Neuron (in vitro differentiated cells): ENCODE results near the gene PIAS1.
A peak's percentile ranks its signal among the peaks of the same experiment; 100 is the strongest.
"Not testable (repeated sequence)": the region's sequence is repeated elsewhere in the genome, so short reads cannot be mapped to it uniquely, and the experiment has no call there.

Source experiments
- H2AFZ ChIP-seq: one replicate; pipeline ENCODE4 v1.6.1; 2013; ENCODE audit warnings: low read depth, mild to moderate bottlenecking, inconsistent platforms, low read length, moderate library complexity
- H3K27me3 ChIP-seq: one replicate; pipeline ENCODE4 v1.6.1; 2013; ENCODE audit warnings: low read length; ENCODE audit not compliant: insufficient read depth
- H3K36me3 ChIP-seq: one replicate; pipeline ENCODE4 v1.6.1; 2013; ENCODE audit warnings: low read length; ENCODE audit not compliant: insufficient read depth
- H3K4me1 ChIP-seq: one replicate; pipeline ENCODE4 v1.6.1; 2013; ENCODE audit warnings: low read length; ENCODE audit not compliant: insufficient read depth
- H3K4me3 ChIP-seq: 2 replicates; pipeline ENCODE4 v1.5.1; 2013; ENCODE audit warnings: mild to moderate bottlenecking, low read length, moderate library complexity
- H3K9me3 ChIP-seq: one replicate; pipeline ENCODE4 v1.6.1; 2013; ENCODE audit warnings: low read length

Gene PIAS1

GRCh38 chr15:68045289-68046265, 8.5 kb upstream of the PIAS1 start:
- H3K36me3 ChIP-seq = no peaks in the 10 kb centered on the region
- no peaks in the 10 kb centered on the region for H3K4me1 ChIP-seq
- no peak overlapping the region for H3K4me3 ChIP-seq
- no peaks in the 10 kb centered on the region for H3K9me3 ChIP-seq
- H2AFZ ChIP-seq = no peak overlapping the region
- no peaks in the 10 kb centered on the region for H3K27me3 ChIP-seq

GRCh38 chr15:68047826-68048225, 6.3 kb upstream of the PIAS1 start:
- Histone ChIP-seq H3K4me3 (no peak overlapping the region), H2AFZ (no peak overlapping the region), H3K27me3 (no peaks in the 10 kb centered on the region), H3K36me3 (no peaks in the 10 kb centered on the region), H3K4me1 (no peaks in the 10 kb centered on the region), H3K9me3 (no peaks in the 10 kb centered on the region)

GRCh38 chr15:68051109-68051508, 3.0 kb upstream of the PIAS1 start:
- Histone ChIP-seq H3K4me1 (peaks cover 4% of the 10 kb centered on the region), H3K4me3 (no peak overlapping the region), H3K27me3 (no peaks in the 10 kb centered on the region), H3K9me3 (no peaks in the 10 kb centered on the region), H2AFZ (no peak overlapping the region), H3K36me3 (no peaks in the 10 kb centered on the region)

- no peaks in the 10 kb centered on the region for H3K9me3 ChIP-seq
- no peaks in the 10 kb centered on the region for H3K27me3 ChIP-seq
- no peaks in the 10 kb centered on the region for H3K36me3 ChIP-seq
- no peak overlapping the region for H3K4me3 ChIP-seq
- H3K4me1 ChIP-seq = peaks cover 12% of the 10 kb centered on the region
- H2AFZ ChIP-seq = no peak overlapping the region
Observed at GRCh38 chr15:68051907-68052306, 2.2 kb upstream of the PIAS1 start.

GRCh38 chr15:68052431-68052830, 1.7 kb upstream of the PIAS1 start:
- Histone ChIP-seq H3K36me3 (no peaks in the 10 kb centered on the region), H3K27me3 (no peaks in the 10 kb centered on the region), H2AFZ (no peak overlapping the region), H3K9me3 (no peaks in the 10 kb centered on the region), H3K4me3 (no peak overlapping the region), H3K4me1 (peaks cover 17% of the 10 kb centered on the region)

GRCh38 chr15:68053001-68053400, 1.1 kb upstream of the PIAS1 start:
- Histone ChIP-seq H3K4me3 (no peak overlapping the region), H3K4me1 (peaks cover 23% of the 10 kb centered on the region), H3K9me3 (no peaks in the 10 kb centered on the region), H3K36me3 (no peaks in the 10 kb centered on the region), H2AFZ (no peak overlapping the region), H3K27me3 (no peaks in the 10 kb centered on the region)

GRCh38 chr15:68054628-68055223, 611 bp downstream of the PIAS1 start:
- no peak overlapping the region for H2AFZ ChIP-seq
- no peaks in the 10 kb centered on the region for H3K9me3 ChIP-seq

GRCh38 chr15:68055224-68055705, 1.1 kb downstream of the PIAS1 start:
- H3K4me3 ChIP-seq = peak overlapping the region; percentile 91
- peaks cover 30% of the 10 kb centered on the region for H3K4me1 ChIP-seq
- H3K36me3 ChIP-seq = peaks cover 3% of the 10 kb centered on the region
- no peaks in the 10 kb centered on the region for H3K9me3 ChIP-seq
- no peak overlapping the region for H2AFZ ChIP-seq
- no peaks in the 10 kb centered on the region for H3K27me3 ChIP-seq

More at GRCh38 chr15:68054628-68055223, 611 bp downstream of the PIAS1 start:
- Histone ChIP-seq H3K4me1 (peaks cover 30% of the 10 kb centered on the region), H3K36me3 (peaks cover 1% of the 10 kb centered on the region), H3K4me3 (peak overlapping the region; percentile 91), H3K27me3 (no peaks in the 10 kb centered on the region)

GRCh38 chr15:68056097-68056865, 2.2 kb downstream of the PIAS1 start:
- peaks cover 38% of the 10 kb centered on the region for H3K4me1 ChIP-seq
- no peak overlapping the region for H2AFZ ChIP-seq
- H3K27me3 ChIP-seq = no peaks in the 10 kb centered on the region
- peak overlapping the region; percentile 91 for H3K4me3 ChIP-seq
- no peaks in the 10 kb centered on the region for H3K9me3 ChIP-seq
- H3K36me3 ChIP-seq = peaks cover 3% of the 10 kb centered on the region

- no peaks in the 10 kb centered on the region for H3K9me3 ChIP-seq
- H2AFZ ChIP-seq = no peak overlapping the region
- H3K36me3 ChIP-seq = peaks cover 3% of the 10 kb centered on the region
- H3K27me3 ChIP-seq = no peaks in the 10 kb centered on the region
- peak overlapping the region; percentile 91 for H3K4me3 ChIP-seq
- peaks cover 46% of the 10 kb centered on the region for H3K4me1 ChIP-seq
Observed at GRCh38 chr15:68057034-68057433, 2.9 kb downstream of the PIAS1 start.

- Histone ChIP-seq H3K9me3 (no peaks in the 10 kb centered on the region), H3K4me1 (peaks cover 52% of the 10 kb centered on the region), H3K27me3 (no peaks in the 10 kb centered on the region), H3K36me3 (peaks cover 3% of the 10 kb centered on the region), H2AFZ (no peak overlapping the region), H3K4me3 (peak overlapping the region; percentile 91)
Observed at GRCh38 chr15:68057758-68058157, 3.6 kb downstream of the PIAS1 start.

GRCh38 chr15:68058970-68059369, 4.9 kb downstream of the PIAS1 start:
- not testable (repeated sequence) for H3K4me3 ChIP-seq, H3K27me3 ChIP-seq, H2AFZ ChIP-seq, H3K9me3 ChIP-seq, H3K36me3 ChIP-seq
- peaks cover 60% of the 10 kb centered on the region for H3K4me1 ChIP-seq

- Histone ChIP-seq H3K27me3 (no peaks in the 10 kb centered on the region), H2AFZ (no peak overlapping the region), H3K4me3 (no peak overlapping the region), H3K36me3 (peaks cover 3% of the 10 kb centered on the region), H3K4me1 (peaks cover 60% of the 10 kb centered on the region), H3K9me3 (no peaks in the 10 kb centered on the region)
Observed at GRCh38 chr15:68059630-68060029, 5.5 kb downstream of the PIAS1 start.
